ENCODE results near the gene SLC16A6. TPM values are rescaled to one million over a fixed set of nuclear protein-coding genes. Genes with fewer than 3 reads are reported as not detected.
"Not testable (repeated sequence)": the region's sequence is repeated elsewhere in the genome, so short reads cannot be mapped to it uniquely, and the experiment has no call there.

Gene SLC16A6
- total RNA-seq, 1 experiment from 2014 or later = 0.22 TPM

- no peak for ATAC-seq
Measured at GRCh38 chr17:68238164-68238870, 52.6 kb downstream of the SLC16A6 start.

DNA sequence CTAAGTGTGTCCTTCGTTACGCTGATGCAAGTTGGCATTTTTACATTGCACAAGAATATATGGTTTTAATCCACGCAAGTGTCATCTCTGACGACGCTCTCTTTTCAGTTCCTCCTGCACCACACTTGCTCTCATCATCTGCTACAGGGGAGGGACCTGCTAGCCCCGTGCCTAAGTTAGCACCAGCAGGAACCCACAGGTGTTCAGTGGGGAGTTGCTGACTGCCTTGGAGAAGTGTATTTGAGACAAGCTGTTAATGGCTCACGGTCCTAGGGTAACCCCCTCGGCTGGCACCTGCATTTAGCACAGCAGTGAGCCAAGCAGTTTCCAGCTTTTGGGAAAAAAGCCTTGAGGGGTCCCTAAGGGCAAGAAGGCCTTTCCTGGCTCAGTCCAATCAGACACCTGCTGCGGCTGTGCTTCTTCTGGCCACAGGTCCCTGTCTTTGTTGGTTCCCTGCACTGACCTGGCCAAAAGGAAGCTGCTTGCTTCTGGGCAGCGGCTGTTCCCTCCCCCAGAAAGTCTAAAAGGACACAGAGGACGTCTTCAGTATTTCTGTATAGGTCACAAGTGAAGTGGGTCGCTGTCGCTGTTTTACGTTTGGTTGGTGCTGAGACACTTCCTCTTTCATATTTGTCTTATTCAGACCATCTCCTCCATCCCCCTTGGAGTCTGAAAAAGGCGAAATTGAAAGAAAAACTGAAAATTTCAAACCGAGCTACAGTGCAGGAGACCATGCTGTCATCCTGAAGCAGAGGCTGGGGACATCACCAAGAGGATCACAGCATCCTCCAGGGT is 53.4 kb downstream of the SLC16A6 start:
- H3K4me1 Mint-ChIP-seq; H3K27ac Mint-ChIP-seq; DNase-seq (ENCODE audit: low spot score); H3K36me3 Mint-ChIP-seq; ATAC-seq; H3K4me3 Mint-ChIP-seq; POLR2A ChIA-PET; H3K9me3 Mint-ChIP-seq; H3K27me3 Mint-ChIP-seq (ENCODE audit: low read depth): not testable (repeated sequence)
- CTCF ChIA-PET = interaction anchor here (0.9 kb wide), 1 partner anchor 37 kb away, joined by 4 read pairs; no protein-coding TSS in a partner anchor

More at GRCh38 chr17:68238164-68238870, 52.6 kb downstream of the SLC16A6 start:
- Mint-ChIP-seq H3K4me3 (no peak overlapping the region), H3K4me1 (0 out of 2 replicates have a peak, but pooled peaks cover 6% of the 10 kb centered on the region), H3K9me3 (no peaks in the 10 kb centered on the region), H3K27me3 (ENCODE audit: low read depth) (no peaks in the 10 kb centered on the region), H3K36me3 (no peaks in the 10 kb centered on the region), H3K27ac (no peak overlapping the region)
- POLR2A ChIA-PET = no interaction called here
- TF ChIP-seq NR1H2 (CRISPR knock-in tag; IDR thresholded peaks at IDR 0.05) (no peak), SMAD3 (CRISPR knock-in tag; IDR thresholded peaks at IDR 0.05; ENCODE audit: borderline replicate concordance) (no peak), ZNF396 (CRISPR knock-in tag; IDR thresholded peaks at IDR 0.05; ENCODE audit: borderline replicate concordance) (no peak), FOXP1 (CRISPR knock-in tag; IDR thresholded peaks at IDR 0.05; ENCODE audit: borderline replicate concordance) (no peak)
- DNase-seq (ENCODE audit: low spot score) = no peak
- CTCF ChIA-PET = interaction anchor here (0.9 kb wide), 1 partner anchor 38 kb away, joined by 4 read pairs; no protein-coding TSS in a partner anchor

DNA sequence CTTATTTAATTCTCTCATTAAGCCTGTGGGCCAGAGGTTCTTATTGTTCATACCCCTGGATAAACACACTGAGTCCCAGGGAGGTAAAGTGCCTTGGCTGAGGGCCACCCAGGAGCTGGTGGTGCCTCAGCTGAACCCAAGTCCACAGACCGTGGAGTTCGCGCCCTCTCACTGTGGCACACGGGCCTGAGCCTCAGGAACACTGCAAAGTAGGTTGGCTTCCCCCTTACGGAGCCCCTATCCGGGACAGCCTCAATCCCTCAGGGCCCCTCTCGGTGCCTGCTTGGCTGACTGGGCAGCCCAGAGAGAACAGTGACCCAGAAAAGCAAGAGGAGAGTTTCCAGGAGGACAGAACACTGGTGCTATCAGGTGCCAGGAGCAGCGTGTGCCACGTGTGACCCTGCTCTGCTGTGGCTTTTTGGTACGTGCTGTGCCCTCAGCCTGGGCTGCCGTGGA is 55.6 kb downstream of the SLC16A6 start:
- H3K36me3 Mint-ChIP-seq; H3K4me1 Mint-ChIP-seq; H3K4me3 Mint-ChIP-seq; POLR2A ChIA-PET; H3K27me3 Mint-ChIP-seq (ENCODE audit: low read depth); H3K27ac Mint-ChIP-seq; DNase-seq (ENCODE audit: low spot score); CTCF ChIA-PET; ATAC-seq; H3K9me3 Mint-ChIP-seq: not testable (repeated sequence)

- H3K9me3 Mint-ChIP-seq; H3K36me3 Mint-ChIP-seq; H3K4me3 Mint-ChIP-seq; DNase-seq (ENCODE audit: low spot score); H3K27me3 Mint-ChIP-seq (ENCODE audit: low read depth); CTCF ChIA-PET; H3K4me1 Mint-ChIP-seq; H3K27ac Mint-ChIP-seq; ATAC-seq: not testable (repeated sequence)
- POLR2A ChIA-PET = interaction anchor here (0.6 kb wide), 2 partner anchors 12 to 290 kb away, joined by 4 read pairs; no protein-coding TSS in a partner anchor
Measured at GRCh38 chr17:68234726-68235335, 56.1 kb downstream of the SLC16A6 start.

DNA sequence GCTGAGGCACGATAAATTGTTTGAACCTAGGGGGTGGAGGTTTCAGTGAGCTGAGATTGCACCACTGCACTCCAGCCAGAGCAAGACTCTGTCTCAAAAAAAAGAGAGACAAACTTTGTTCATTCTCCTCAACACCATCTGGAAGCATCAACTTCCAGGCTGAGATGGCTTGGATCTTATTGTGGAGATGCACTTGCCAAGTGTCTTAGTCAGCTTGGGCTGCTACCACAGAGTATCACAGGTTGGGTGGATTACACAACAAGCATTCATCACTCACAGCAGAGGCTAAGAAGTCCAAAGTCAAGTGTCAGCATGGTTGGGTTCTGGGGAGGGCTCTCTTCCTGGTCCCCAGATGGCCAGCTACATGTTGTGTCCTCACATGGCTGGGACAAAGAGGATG is 58.2 kb downstream of the SLC16A6 start:
- H3K9me3 Mint-ChIP-seq; H3K27me3 Mint-ChIP-seq (ENCODE audit: low read depth); H3K36me3 Mint-ChIP-seq; H3K27ac Mint-ChIP-seq; POLR2A ChIA-PET; DNase-seq (ENCODE audit: low spot score); H3K4me1 Mint-ChIP-seq; H3K4me3 Mint-ChIP-seq; ATAC-seq: not testable (repeated sequence)
- CTCF ChIA-PET = interaction anchor here (0.7 kb wide), 1 partner anchor 14 kb away, joined by 3 read pairs; no protein-coding TSS in a partner anchor

DNA sequence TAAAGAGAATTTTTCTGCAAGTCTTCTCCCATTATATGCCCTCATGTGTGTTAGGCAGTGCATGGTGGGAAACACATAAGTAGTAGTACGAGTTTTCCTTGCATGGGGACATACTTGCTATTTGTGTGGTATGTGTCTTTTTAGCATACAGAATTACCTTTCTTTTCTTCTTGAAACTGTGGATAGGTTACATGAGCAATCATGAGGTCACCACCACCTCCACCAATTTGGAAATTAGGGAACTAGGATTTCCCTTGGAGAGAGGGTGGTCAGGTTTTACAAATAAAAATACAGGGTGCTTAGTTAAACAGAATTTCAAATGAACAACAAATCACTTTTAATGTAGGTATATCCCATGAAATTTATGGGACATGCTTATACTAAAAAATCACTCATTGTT is 59.4 kb downstream of the SLC16A6 start:
- H3K36me3 Mint-ChIP-seq = peaks cover 3% of the 10 kb centered on the region
- H3K9me3 Mint-ChIP-seq = no peaks in the 10 kb centered on the region
- H3K27me3 Mint-ChIP-seq (ENCODE audit: low read depth) = no peaks in the 10 kb centered on the region
- no peak overlapping the region for H3K4me3 Mint-ChIP-seq
- CTCF ChIA-PET = no interaction called here
- POLR2A ChIA-PET = no interaction called here
- no peak for TF ChIP-seq ZBTB43 (CRISPR knock-in tag; IDR thresholded peaks at IDR 0.05)
- no peak for TF ChIP-seq ZNF671 (CRISPR knock-in tag; IDR thresholded peaks at IDR 0.05)
- TF ChIP-seq SMAD3 (CRISPR knock-in tag; IDR thresholded peaks at IDR 0.05; ENCODE audit: borderline replicate concordance) = no peak
- no peak for TF ChIP-seq AFF4 (CRISPR knock-in tag; IDR thresholded peaks at IDR 0.05; ENCODE audit: borderline replicate concordance)
- no peak for DNase-seq (ENCODE audit: low spot score)
- peaks cover 5% of the 10 kb centered on the region; the same call in 1 of the 2 replicates for H3K4me1 Mint-ChIP-seq
- no peak overlapping the region for H3K27ac Mint-ChIP-seq
- no peak for ATAC-seq

DNA sequence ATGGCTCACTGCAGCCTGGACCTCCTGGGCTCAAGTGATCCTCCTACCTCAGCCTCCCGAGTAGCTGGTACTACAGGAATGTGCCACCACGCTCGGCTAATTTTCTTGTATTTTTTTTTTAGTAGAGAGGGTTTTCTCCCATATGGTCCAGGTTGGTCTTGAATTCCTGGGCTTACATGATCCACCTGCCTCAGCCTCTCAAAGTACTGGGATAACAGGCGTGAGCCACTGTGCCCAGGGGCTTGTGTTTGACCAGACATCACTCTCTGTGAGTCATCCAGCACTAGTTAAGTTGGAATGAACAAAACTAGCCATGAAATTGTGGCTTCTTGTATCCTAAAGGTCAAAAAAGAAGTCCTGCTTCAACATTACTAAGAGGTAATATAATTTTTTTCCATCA is 59.8 kb downstream of the SLC16A6 start:
- H3K9me3 Mint-ChIP-seq, POLR2A ChIA-PET: not testable (repeated sequence)

More for the DNA sequence above, 59.8 kb downstream of the SLC16A6 start:
- ATAC-seq; CTCF ChIA-PET; H3K36me3 Mint-ChIP-seq; DNase-seq (ENCODE audit: low spot score); H3K4me1 Mint-ChIP-seq; H3K27ac Mint-ChIP-seq; H3K4me3 Mint-ChIP-seq; H3K27me3 Mint-ChIP-seq (ENCODE audit: low read depth): not testable (repeated sequence)
